PFSK-1 (cell line): ENCODE measurements around the gene PTPRM.

ENCODE experiments used
- FOXP2 ChIP-seq: optimal IDR thresholded peaks from 2 replicates; pipeline ENCODE3; 2011; ENCODE audit warnings: borderline replicate concordance, control low read depth, inconsistent platforms; ENCODE audit not compliant: insufficient read depth; ENCODE audit errors: extremely low read length, extremely low read depth
- POLR2AphosphoS5 ChIP-seq: IDR thresholded peaks from 2 replicates; pipeline ENCODE4 v1.6.1; 2012; ENCODE audit warnings: low read depth, mild to moderate bottlenecking, control low read depth, low read length, moderate library complexity
- SIN3A ChIP-seq: IDR thresholded peaks from 2 replicates; pipeline ENCODE4 v1.6.1; 2012; ENCODE audit warnings: mild to moderate bottlenecking, low read length, moderate library complexity, borderline replicate concordance; ENCODE audit not compliant: insufficient read depth
- TAF1 ChIP-seq: IDR thresholded peaks from 2 replicates; pipeline ENCODE4 v1.6.1; 2012; ENCODE audit warnings: low read length, control low read depth, borderline replicate concordance; ENCODE audit not compliant: insufficient read depth
- TF ChIP-seq, protein P1 (sequence below), 2 experiments: IDR thresholded peaks; 2 replicates each; pipeline versions ENCODE4 v1.6.1 to v1.8.0; 2011 to 2012; ENCODE audit warnings: low read depth in 2 of 2, low read length in 2 of 2, control low read depth in 1 of 2, inconsistent platforms in 1 of 2, mild to moderate bottlenecking in 1 of 2, moderate library complexity in 1 of 2; ENCODE audit not compliant: insufficient read depth in 1 of 2

The PTPRM gene

GRCh38 chr18:7697306-7697705 is 130.2 kb downstream of the PTPRM start:
- TF ChIP-seq, protein P1, sequence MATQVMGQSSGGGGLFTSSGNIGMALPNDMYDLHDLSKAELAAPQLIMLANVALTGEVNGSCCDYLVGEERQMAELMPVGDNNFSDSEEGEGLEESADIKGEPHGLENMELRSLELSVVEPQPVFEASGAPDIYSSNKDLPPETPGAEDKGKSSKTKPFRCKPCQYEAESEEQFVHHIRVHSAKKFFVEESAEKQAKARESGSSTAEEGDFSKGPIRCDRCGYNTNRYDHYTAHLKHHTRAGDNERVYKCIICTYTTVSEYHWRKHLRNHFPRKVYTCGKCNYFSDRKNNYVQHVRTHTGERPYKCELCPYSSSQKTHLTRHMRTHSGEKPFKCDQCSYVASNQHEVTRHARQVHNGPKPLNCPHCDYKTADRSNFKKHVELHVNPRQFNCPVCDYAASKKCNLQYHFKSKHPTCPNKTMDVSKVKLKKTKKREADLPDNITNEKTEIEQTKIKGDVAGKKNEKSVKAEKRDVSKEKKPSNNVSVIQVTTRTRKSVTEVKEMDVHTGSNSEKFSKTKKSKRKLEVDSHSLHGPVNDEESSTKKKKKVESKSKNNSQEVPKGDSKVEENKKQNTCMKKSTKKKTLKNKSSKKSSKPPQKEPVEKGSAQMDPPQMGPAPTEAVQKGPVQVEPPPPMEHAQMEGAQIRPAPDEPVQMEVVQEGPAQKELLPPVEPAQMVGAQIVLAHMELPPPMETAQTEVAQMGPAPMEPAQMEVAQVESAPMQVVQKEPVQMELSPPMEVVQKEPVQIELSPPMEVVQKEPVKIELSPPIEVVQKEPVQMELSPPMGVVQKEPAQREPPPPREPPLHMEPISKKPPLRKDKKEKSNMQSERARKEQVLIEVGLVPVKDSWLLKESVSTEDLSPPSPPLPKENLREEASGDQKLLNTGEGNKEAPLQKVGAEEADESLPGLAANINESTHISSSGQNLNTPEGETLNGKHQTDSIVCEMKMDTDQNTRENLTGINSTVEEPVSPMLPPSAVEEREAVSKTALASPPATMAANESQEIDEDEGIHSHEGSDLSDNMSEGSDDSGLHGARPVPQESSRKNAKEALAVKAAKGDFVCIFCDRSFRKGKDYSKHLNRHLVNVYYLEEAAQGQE (IDR thresholded peaks at IDR 0.05; ENCODE audit: insufficient read depth in 1 of 2, low read depth in 2 of 2, low read length in 2 of 2): no peak
- TF ChIP-seq FOXP2 (no peak), SIN3A (no peak), TAF1 (no peak), POLR2AphosphoS5 (no peak)

GRCh38 chr18:7711495-7711894 is 144.4 kb downstream of the PTPRM start:
- TF ChIP-seq FOXP2 (no peak), POLR2AphosphoS5 (no peak), TAF1 (no peak), SIN3A (no peak)
- TF ChIP-seq, protein P1 (IDR thresholded peaks at IDR 0.05; ENCODE audit: insufficient read depth in 1 of 2, low read depth in 2 of 2, low read length in 2 of 2): no peak

DNA sequence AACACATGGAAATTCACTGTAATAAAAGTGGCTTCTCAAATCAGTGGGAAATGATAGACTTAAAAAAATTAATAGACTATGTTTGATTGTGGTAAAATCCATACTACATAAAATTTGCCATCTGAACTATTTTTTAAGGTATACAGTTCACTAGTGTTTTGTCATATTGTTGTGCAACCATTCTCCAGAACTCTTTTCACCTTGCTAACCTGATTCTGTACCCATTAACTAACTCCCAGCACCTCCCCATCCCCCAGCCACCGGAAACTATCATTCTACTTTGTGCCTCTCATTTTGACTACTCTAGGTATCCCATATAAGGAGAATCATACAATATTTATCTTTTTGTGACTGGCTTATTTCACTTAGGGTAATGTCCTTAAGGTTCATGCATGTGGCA is 153.3 kb downstream of the PTPRM start:
- TF ChIP-seq SIN3A (no peak), FOXP2 (no peak), TAF1 (no peak), POLR2AphosphoS5 (no peak)
- TF ChIP-seq, protein P1 (IDR thresholded peaks at IDR 0.05; ENCODE audit: insufficient read depth in 1 of 2, low read depth in 2 of 2, low read length in 2 of 2): no peak

- TF ChIP-seq, protein P1 (IDR thresholded peaks at IDR 0.05; ENCODE audit: insufficient read depth in 1 of 2, low read depth in 2 of 2, low read length in 2 of 2): no peak
- TF ChIP-seq SIN3A (no peak), POLR2AphosphoS5 (no peak), TAF1 (no peak), FOXP2 (no peak)
These were observed 154.4 kb downstream of the PTPRM start for GRCh38 chr18:7721532-7721931.

DNA sequence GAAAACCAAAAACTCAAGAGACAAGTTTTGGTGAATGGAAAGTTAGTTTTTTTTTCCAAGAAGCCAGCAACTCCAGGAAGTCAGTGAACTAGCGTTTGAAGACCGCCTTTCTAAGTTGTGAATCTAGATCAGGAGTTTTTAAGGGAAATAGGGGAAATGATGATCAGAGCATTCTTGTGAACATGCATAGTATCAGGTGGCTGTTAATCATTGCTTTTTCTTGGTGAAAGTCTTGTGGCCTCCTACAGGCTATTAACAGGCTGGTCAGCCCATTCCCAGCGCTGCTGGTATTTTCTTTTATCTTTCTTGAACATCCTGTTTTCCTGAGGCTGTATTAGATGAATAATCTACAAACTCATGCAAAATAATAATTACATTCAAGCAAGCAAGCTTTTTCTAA is 155.8 kb downstream of the PTPRM start:
- TF ChIP-seq FOXP2 (no peak), TAF1 (no peak), POLR2AphosphoS5 (no peak)
- TF ChIP-seq, protein P1 (IDR thresholded peaks at IDR 0.05; ENCODE audit: insufficient read depth in 1 of 2, low read depth in 2 of 2, low read length in 2 of 2): no peak
